ENCODE results near the gene CYSRT1.
"Not testable (repeated sequence)": the region's sequence is repeated elsewhere in the genome, so short reads cannot be mapped to it uniquely, and the experiment has no call there.

CYSRT1 gene

GRCh38 chr9:137253717-137254623 is 29.0 kb downstream of the CYSRT1 start:
- DNase-seq, result no peak

- peak; percentile 94 for DNase-seq
Measured at GRCh38 chr9:137254624-137255447, 29.9 kb downstream of the CYSRT1 start, which contains the start of gene NELFB. TSS of gene NELFB (plus strand) at chr9:137255327.

- DNase-seq, result no peak
Measured at GRCh38 chr9:137255448-137256114, 30.6 kb downstream of the CYSRT1 start.

GRCh38 chr9:137256362-137256761 is 31.4 kb downstream of the CYSRT1 start:
- DNase-seq, result no peak

GRCh38 chr9:137256856-137257255 is 31.9 kb downstream of the CYSRT1 start:
- no peak for DNase-seq

GRCh38 chr9:137262173-137262908 is 37.4 kb downstream of the CYSRT1 start:
- not testable (repeated sequence) for DNase-seq

GRCh38 chr9:137262909-137263285 is 37.9 kb downstream of the CYSRT1 start:
- DNase-seq, result no peak

- no peak for DNase-seq
Measured at GRCh38 chr9:137263506-137263905, 38.5 kb downstream of the CYSRT1 start.

GRCh38 chr9:137264067-137264466 is 39.1 kb downstream of the CYSRT1 start:
- no peak for DNase-seq

- no peak for DNase-seq
Measured at GRCh38 chr9:137265496-137266161, 40.7 kb downstream of the CYSRT1 start.

- no peak for DNase-seq
Measured at GRCh38 chr9:137266162-137266527, 41.2 kb downstream of the CYSRT1 start.

- no peak for DNase-seq
Measured at GRCh38 chr9:137266585-137267453, 41.8 kb downstream of the CYSRT1 start.

- no peak for DNase-seq
Measured at GRCh38 chr9:137267933-137268355, 43.0 kb downstream of the CYSRT1 start.

GRCh38 chr9:137268538-137269201 is 43.7 kb downstream of the CYSRT1 start:
- DNase-seq, result no peak

- no peak for DNase-seq
Measured at GRCh38 chr9:137269231-137269772, 44.3 kb downstream of the CYSRT1 start.

- DNase-seq, result no peak
Measured at GRCh38 chr9:137270929-137271695, 46.1 kb downstream of the CYSRT1 start.

GRCh38 chr9:137271696-137272076 is 46.7 kb downstream of the CYSRT1 start:
- no peak for DNase-seq

GRCh38 chr9:137272241-137273094 is 47.5 kb downstream of the CYSRT1 start:
- DNase-seq, result no peak
